Neural cell (in vitro differentiated cells): ENCODE measurements around the gene NR1H4.

Experiments
- CTCF ChIP-seq: fragments of 450-650 bp; IDR thresholded peaks from 2 replicates; pipeline ENCODE4 v1.5.1; 2014; ENCODE audit warnings: antibody characterized with exemption, mild to moderate bottlenecking, moderate library complexity; ENCODE audit not compliant: poor library complexity, severe bottlenecking
- EP300 ChIP-seq: fragments of 450-650 bp; conservative IDR thresholded peaks from 2 replicates; pipeline ENCODE4 v1.6.1; 2014; ENCODE audit warnings: antibody characterized with exemption, mild to moderate bottlenecking, moderate library complexity; ENCODE audit not compliant: poor library complexity, severe bottlenecking
- EZH2 ChIP-seq: fragments of 200-600, 300-800 bp; shearing (Covaris generic), sonication (generic); IDR thresholded peaks from 2 replicates; pipeline ENCODE4 v1.6.1; 2014; ENCODE audit warnings: antibody characterized with exemption, low read length, borderline replicate concordance, mild to moderate bottlenecking; ENCODE audit not compliant: insufficient read depth, poor library complexity, severe bottlenecking
- MXI1 ChIP-seq: fragments of 450-650 bp; conservative IDR thresholded peaks from 2 replicates; pipeline ENCODE4 v1.6.1; 2014; ENCODE audit warnings: antibody characterized with exemption, mild to moderate bottlenecking; ENCODE audit not compliant: poor library complexity, severe bottlenecking
- POLR2AphosphoS5 ChIP-seq: IDR thresholded peaks from 2 replicates; pipeline ENCODE4 v1.6.1; 2012
- RAD21 ChIP-seq: fragments of 450-650 bp; conservative IDR thresholded peaks from 2 replicates; pipeline ENCODE4 v1.6.1; 2014; ENCODE audit warnings: antibody characterized with exemption, mild to moderate bottlenecking, moderate library complexity
- TAF1 ChIP-seq: IDR thresholded peaks from 2 replicates; pipeline ENCODE4 v1.6.1; 2012; ENCODE audit warnings: low read depth

- TF ChIP-seq CTCF: no peak
- no peak for TF ChIP-seq EZH2
- no peak for TF ChIP-seq MXI1
- no peak for TF ChIP-seq POLR2AphosphoS5
- TF ChIP-seq EP300: no peak
- no peak for TF ChIP-seq TAF1
- no peak for TF ChIP-seq RAD21
These were observed 110.6 kb downstream of the NR1H4 start for GRCh38 chr12:100584256-100584655.
